Prostate gland (tissue), 2 donors: ENCODE data around the gene RBP5. TPM values are rescaled to one million over a fixed set of nuclear protein-coding genes. Genes with fewer than 3 reads are reported as not detected.

Source experiments
- DNase-seq: peaks from one replicate; pipeline ENCODE4 v3.0.0-alpha.2; 2019; ENCODE audit warnings: low spot score
- H3K27ac ChIP-seq, 2 donors: fragments of 200-600 bp; sonication (generic); 2 replicates each; pipeline ENCODE4 v1.5.1; 2017 to 2019
- H3K27me3 ChIP-seq: fragments of 200-600 bp; sonication (generic); replicated peaks from 2 replicates; pipeline ENCODE4 v1.5.1; 2019; ENCODE audit not compliant: insufficient read depth
- H3K36me3 ChIP-seq, 2 donors: fragments of 200-600 bp; sonication (generic); 1 replicate in 1 of 2; 2 replicates in 1 of 2; pipeline versions ENCODE4 v1.5.1 to v1.8.1; 2017 to 2019
- H3K4me1 ChIP-seq: fragments of 200-600 bp; sonication (generic); replicated peaks from 2 replicates; pipeline ENCODE4 v1.5.1; 2019
- H3K4me3 ChIP-seq, 2 donors: fragments of 200-600 bp; sonication (generic); 2 replicates each; pipeline ENCODE4 v1.5.1; 2017 to 2019
- H3K9me3 ChIP-seq: fragments of 200-600 bp; sonication (generic); 2 replicates; pipeline ENCODE4 v1.5.1; 2017
- POLR2A ChIP-seq: fragments of 450-650 bp; IDR thresholded peaks from one replicate; pipeline ENCODE4 v1.6.1; 2016; ENCODE audit warnings: antibody characterized with exemption, mild to moderate bottlenecking
- POLR2AphosphoS5 ChIP-seq: sonication (generic); formaldehyde crosslinking; IDR thresholded peaks from one replicate; pipeline ENCODE4 v1.6.1; 2017; ENCODE audit warnings: antibody characterized with exemption
- WGBS: methylation state at CpG from one replicate; pipeline ENCODE4 v1.1.5; 2018; 5-methylcytosine and 5-hydroxymethylcytosine counted together
- intact Hi-C: fragments of 100-400 bp; cut with DNase I; formaldehyde crosslinking; loops from one replicate; pipeline ENCODE4 v1.14.2; 2022
- total RNA-seq, 2 donors: library from RNA; depleted of rRNA; stranded (reverse); fragments of >200 nt; gene quantifications; one replicate each; pipeline ENCODE4 v1.1.0, GENCODE V29; 2016
- TF ChIP-seq, protein P1 (sequence below), 4 experiments: fragments of 200-600 bp in 2 of 4; fragments of 450-650 bp in 2 of 4; sonication (generic) in 2 of 4; IDR thresholded peaks; 1 replicate in 3 of 4; 2 replicates in 1 of 4; pipeline ENCODE4 v1.5.1; 2016 to 2019; ENCODE audit warnings: antibody characterized with exemption in 4 of 4, mild to moderate bottlenecking in 2 of 4, moderate library complexity in 2 of 4

Gene RBP5
- total RNA-seq, 2 donors from 2014 or later: 2.4 to 3.5 TPM

DNA sequence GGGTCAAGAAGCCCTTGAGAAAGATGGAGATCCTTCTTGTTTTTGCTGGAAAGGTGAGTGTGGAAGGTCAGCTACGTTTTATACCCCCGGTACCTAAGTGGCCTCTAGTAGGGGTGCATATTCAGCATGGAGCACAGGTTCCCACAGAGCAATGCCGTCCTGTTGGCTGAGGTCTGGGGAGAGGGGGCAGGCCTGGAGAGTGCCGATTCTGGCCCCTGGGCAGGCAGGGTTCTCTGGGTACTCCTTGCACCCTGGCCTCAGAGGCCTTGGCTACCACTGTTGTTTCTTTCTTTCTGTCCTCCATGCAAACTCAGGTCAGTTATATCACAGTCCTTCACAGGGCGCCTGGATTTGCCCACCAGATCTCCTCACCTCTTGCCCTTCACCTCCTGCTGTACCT, 8.5 kb downstream of the RBP5 start:
- Histone ChIP-seq H3K4me1 (no peaks in the 10 kb centered on the region), H3K4me3 (no peak overlapping the region), H3K27ac (no peak overlapping the region), H3K36me3 (no peaks in the 10 kb centered on the region), H3K9me3 (no peaks in the 10 kb centered on the region), H3K27me3 (no peaks in the 10 kb centered on the region)
- WGBS: 87% methylated on average over 5 of the region's 5 CpGs
- intact Hi-C loops: no loop called here
- no peak for DNase-seq
- no peak for TF ChIP-seq POLR2AphosphoS5
- TF ChIP-seq, protein P1, sequence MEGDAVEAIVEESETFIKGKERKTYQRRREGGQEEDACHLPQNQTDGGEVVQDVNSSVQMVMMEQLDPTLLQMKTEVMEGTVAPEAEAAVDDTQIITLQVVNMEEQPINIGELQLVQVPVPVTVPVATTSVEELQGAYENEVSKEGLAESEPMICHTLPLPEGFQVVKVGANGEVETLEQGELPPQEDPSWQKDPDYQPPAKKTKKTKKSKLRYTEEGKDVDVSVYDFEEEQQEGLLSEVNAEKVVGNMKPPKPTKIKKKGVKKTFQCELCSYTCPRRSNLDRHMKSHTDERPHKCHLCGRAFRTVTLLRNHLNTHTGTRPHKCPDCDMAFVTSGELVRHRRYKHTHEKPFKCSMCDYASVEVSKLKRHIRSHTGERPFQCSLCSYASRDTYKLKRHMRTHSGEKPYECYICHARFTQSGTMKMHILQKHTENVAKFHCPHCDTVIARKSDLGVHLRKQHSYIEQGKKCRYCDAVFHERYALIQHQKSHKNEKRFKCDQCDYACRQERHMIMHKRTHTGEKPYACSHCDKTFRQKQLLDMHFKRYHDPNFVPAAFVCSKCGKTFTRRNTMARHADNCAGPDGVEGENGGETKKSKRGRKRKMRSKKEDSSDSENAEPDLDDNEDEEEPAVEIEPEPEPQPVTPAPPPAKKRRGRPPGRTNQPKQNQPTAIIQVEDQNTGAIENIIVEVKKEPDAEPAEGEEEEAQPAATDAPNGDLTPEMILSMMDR (IDR thresholded peaks at IDR 0.05): no peak
- no peak for TF ChIP-seq POLR2A

DNA sequence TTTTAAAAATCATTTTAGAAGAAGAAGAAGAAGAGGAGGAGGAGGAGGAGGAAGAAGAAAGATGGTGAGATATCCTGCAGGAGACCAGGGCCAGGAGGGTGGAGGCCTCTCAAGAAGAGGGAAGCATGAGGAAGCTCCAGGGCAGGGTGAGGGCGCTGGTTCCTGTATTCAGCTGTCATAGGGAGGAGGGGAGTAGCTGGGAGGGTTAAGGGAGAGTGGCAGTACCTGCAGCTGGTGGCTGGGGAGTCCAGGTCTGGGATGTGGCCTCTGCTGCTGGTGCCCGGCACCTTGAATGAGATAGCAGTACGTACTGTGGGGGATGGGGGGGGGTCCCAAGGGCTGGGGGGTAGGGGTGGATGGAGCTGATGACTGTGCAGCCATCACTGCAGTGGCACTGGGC, 9.8 kb downstream of the RBP5 start:
- Histone ChIP-seq H3K27ac (no peak overlapping the region), H3K27me3 (no peaks in the 10 kb centered on the region), H3K4me1 (no peaks in the 10 kb centered on the region), H3K9me3 (no peaks in the 10 kb centered on the region), H3K4me3 (no peak overlapping the region), H3K36me3 (no peaks in the 10 kb centered on the region)
- intact Hi-C loops: no loop called here
- DNase-seq: no peak
- TF ChIP-seq POLR2A (no peak), POLR2AphosphoS5 (no peak)
- TF ChIP-seq, protein P1 (IDR thresholded peaks at IDR 0.05): no peak
- WGBS: 85% methylated on average over 3 of the region's 3 CpGs

DNA sequence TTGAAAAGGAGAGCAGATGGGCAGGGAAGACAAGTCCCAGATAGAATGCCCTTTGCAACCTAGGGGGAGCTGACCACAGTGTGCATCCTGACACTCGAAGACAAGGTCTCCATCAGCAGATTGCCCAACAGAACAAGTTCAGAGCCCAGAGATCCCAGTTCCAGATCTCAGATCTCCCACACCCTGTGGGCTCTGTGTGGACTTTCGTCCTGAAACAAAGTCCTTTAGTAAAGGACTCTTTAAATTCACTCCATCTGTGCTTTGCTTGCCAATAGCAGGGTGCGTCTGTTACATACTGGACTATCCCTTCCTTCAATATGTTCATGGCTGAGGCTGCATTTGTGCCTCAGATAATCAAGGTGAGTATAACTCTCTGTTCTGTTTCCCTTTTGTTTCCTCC, 11.0 kb downstream of the RBP5 start:
- H3K36me3 ChIP-seq: no peaks in the 10 kb centered on the region
- intact Hi-C loops: no loop called here
- H3K4me3 ChIP-seq: no peak overlapping the region
- WGBS: 91% methylated on average over 3 of the region's 3 CpGs
- no peaks in the 10 kb centered on the region for H3K4me1 ChIP-seq
- no peaks in the 10 kb centered on the region for H3K27me3 ChIP-seq
- DNase-seq: no peak
- TF ChIP-seq, protein P1 (IDR thresholded peaks at IDR 0.05): no peak
- no peak for TF ChIP-seq POLR2A
- H3K27ac ChIP-seq: no peak overlapping the region
- no peaks in the 10 kb centered on the region for H3K9me3 ChIP-seq

DNA sequence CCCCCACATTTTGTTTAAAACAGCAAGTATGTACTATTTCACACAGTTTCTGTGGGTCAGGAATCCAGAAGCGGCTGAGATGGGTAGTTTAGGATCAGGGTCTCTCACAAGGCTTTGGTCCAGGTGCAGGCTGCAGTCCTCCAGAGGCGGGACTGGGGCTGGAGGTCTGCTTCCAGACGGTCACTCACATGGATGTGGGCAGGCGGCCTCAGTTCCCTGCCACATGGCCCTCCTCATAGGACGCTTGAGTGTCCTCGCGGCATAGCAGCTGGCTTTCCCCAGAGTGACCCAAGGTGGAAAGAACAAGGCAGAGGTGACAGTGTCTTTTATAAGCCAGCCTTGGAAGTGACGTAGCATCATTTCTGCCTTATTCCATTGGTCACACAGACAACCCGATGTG, 11.8 kb downstream of the RBP5 start:
- H3K4me3 ChIP-seq: no peak overlapping the region
- H3K27ac ChIP-seq: no peak overlapping the region
- H3K9me3 ChIP-seq: no peaks in the 10 kb centered on the region
- intact Hi-C loops: no loop called here
- H3K27me3 ChIP-seq: no peaks in the 10 kb centered on the region
- H3K36me3 ChIP-seq: no peaks in the 10 kb centered on the region
- DNase-seq: no peak
- TF ChIP-seq POLR2A: no peak
- TF ChIP-seq POLR2AphosphoS5: no peak
- TF ChIP-seq, protein P1 (IDR thresholded peaks at IDR 0.05): no peak
- no peaks in the 10 kb centered on the region for H3K4me1 ChIP-seq
- 93% methylated on average over 9 of the region's 9 CpGs for WGBS

DNA sequence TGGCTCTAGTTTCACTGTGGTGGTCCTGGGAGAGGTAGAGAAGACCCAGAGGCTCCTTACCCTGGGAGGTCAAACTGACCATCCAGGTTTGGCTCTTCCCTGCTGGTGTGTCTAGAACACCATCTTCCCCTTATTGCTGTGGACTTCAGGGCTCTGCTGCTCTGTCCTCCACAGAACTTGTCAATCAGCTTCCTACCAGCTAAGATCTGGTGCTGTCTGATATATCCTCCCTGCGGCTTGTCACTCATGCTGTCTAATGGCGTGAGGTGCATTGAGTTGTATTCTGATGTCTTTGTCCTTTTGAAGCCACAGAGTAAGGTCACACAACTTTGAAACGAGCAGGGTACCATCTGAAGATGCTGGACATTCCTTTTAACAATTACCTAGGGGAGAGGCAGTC, 12.5 kb downstream of the RBP5 start:
- DNase-seq: no peak
- TF ChIP-seq POLR2AphosphoS5: no peak
- TF ChIP-seq POLR2A: no peak
- TF ChIP-seq, protein P1 (IDR thresholded peaks at IDR 0.05): no peak
- no peaks in the 10 kb centered on the region for H3K27me3 ChIP-seq
- no peak overlapping the region for H3K27ac ChIP-seq
- WGBS: 88% methylated on average over 3 of the region's 3 CpGs
- H3K4me3 ChIP-seq: no peak overlapping the region
- H3K9me3 ChIP-seq: no peaks in the 10 kb centered on the region
- no peaks in the 10 kb centered on the region for H3K36me3 ChIP-seq
- H3K4me1 ChIP-seq: no peaks in the 10 kb centered on the region
- intact Hi-C loops: no loop called here
